ENCODE measurements around the gene ARID1B. TPM values are rescaled to one million over a fixed set of nuclear protein-coding genes. Genes with fewer than 3 reads are reported as not detected.

The ARID1B gene
- total RNA-seq, 1 donor from 2014 or later: 62.1 TPM

GRCh38 chr6:157034436-157035230 lies 257.5 kb downstream of the ARID1B start:
- Mint-ChIP-seq H3K9me3 (no peaks in the 10 kb centered on the region), H3K4me3 (no peak overlapping the region), H3K27ac (no peak overlapping the region), H3K27me3 (ENCODE audit: insufficient read depth, low read depth) (no peaks in the 10 kb centered on the region), H3K4me1 (peaks cover 12% of the 10 kb centered on the region), H3K36me3 (peaks cover under 1% of the 10 kb centered on the region)
- Histone ChIP-seq H3K27ac (no peak overlapping the region), H3K79me2 (ENCODE audit: low read depth) (peaks cover 91% of the 10 kb centered on the region), H3K9me3 (ENCODE audit: low read depth) (no peaks in the 10 kb centered on the region), H3K27me3 (no peaks in the 10 kb centered on the region), H3K4me2 (no peak overlapping the region), H3K36me3 (no peaks in the 10 kb centered on the region), H3K4me3 (no peak overlapping the region), H4K20me1 (ENCODE audit: low read depth) (peaks cover 57% of the 10 kb centered on the region), H3K4me1 (peaks cover 26% of the 10 kb centered on the region), H3K9ac (no peak overlapping the region), H2AFZ (replicated peaks) (no peak overlapping the region), H3F3A (ENCODE audit: low read depth) (peaks cover 17% of the 10 kb centered on the region)
- peak; percentile 50 for DNase-seq (ENCODE audit: low spot score)
- TF ChIP-seq, protein P1, sequence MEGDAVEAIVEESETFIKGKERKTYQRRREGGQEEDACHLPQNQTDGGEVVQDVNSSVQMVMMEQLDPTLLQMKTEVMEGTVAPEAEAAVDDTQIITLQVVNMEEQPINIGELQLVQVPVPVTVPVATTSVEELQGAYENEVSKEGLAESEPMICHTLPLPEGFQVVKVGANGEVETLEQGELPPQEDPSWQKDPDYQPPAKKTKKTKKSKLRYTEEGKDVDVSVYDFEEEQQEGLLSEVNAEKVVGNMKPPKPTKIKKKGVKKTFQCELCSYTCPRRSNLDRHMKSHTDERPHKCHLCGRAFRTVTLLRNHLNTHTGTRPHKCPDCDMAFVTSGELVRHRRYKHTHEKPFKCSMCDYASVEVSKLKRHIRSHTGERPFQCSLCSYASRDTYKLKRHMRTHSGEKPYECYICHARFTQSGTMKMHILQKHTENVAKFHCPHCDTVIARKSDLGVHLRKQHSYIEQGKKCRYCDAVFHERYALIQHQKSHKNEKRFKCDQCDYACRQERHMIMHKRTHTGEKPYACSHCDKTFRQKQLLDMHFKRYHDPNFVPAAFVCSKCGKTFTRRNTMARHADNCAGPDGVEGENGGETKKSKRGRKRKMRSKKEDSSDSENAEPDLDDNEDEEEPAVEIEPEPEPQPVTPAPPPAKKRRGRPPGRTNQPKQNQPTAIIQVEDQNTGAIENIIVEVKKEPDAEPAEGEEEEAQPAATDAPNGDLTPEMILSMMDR (IDR thresholded peaks at IDR 0.05): peak; percentile 71
- no peak for TF ChIP-seq EZH2 (IDR thresholded peaks at IDR 0.05)

DNA sequence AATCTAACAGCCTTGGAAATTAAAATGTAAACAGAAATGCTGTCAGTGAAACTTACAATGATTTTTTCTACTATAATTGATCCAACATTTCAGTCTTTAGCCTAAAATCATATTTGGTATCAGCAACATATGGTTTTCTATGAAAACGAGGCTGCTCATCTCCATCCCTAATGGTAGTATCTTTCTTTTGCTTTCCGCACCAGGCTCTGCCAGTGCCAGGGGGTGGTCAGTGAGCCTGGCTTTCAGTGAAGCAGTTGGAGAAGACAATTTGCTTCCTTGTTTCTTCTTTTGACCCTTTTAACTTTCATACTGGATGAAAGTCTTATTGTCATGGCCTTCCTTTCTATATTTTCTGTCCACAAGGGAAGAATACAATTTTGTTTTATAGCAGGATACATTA lies 258.4 kb downstream of the ARID1B start:
- peaks cover 26% of the 10 kb centered on the region for H3K4me1 ChIP-seq
- TF ChIP-seq, protein P1 (IDR thresholded peaks at IDR 0.05): no peak
- TF ChIP-seq EZH2 (IDR thresholded peaks at IDR 0.05): no peak
- no peak for TF ChIP-seq EZH2phosphoT487 (IDR thresholded peaks at IDR 0.05)
- no peaks in the 10 kb centered on the region for H3K36me3 ChIP-seq
- Mint-ChIP-seq H3K27ac (no peak overlapping the region), H3K9me3 (no peaks in the 10 kb centered on the region), H3K36me3 (peaks cover 4% of the 10 kb centered on the region), H3K4me3 (no peak overlapping the region), H3K27me3 (ENCODE audit: insufficient read depth, low read depth) (no peaks in the 10 kb centered on the region), H3K4me1 (peaks cover 12% of the 10 kb centered on the region)
- no peak overlapping the region for H2AFZ ChIP-seq (replicated peaks)
- no peak overlapping the region for H3K9ac ChIP-seq
- H3K27ac ChIP-seq: no peak overlapping the region
- no peak overlapping the region for H3K4me3 ChIP-seq
- no peaks in the 10 kb centered on the region for H3K27me3 ChIP-seq
- H3F3A ChIP-seq (ENCODE audit: low read depth): peaks cover 17% of the 10 kb centered on the region
- H3K4me2 ChIP-seq: no peak overlapping the region
- peaks cover 87% of the 10 kb centered on the region for H3K79me2 ChIP-seq (ENCODE audit: low read depth)
- peaks cover 55% of the 10 kb centered on the region for H4K20me1 ChIP-seq (ENCODE audit: low read depth)
- H3K9me3 ChIP-seq (ENCODE audit: low read depth): no peaks in the 10 kb centered on the region
- no peak for DNase-seq (ENCODE audit: low spot score)

- Histone ChIP-seq H3K27ac (no peak overlapping the region), H3K9ac (no peak overlapping the region), H3K4me1 (peaks cover 26% of the 10 kb centered on the region), H3F3A (ENCODE audit: low read depth) (peaks cover 17% of the 10 kb centered on the region), H3K9me3 (ENCODE audit: low read depth) (no peaks in the 10 kb centered on the region), H2AFZ (replicated peaks) (no peak overlapping the region), H3K4me2 (no peak overlapping the region), H3K79me2 (ENCODE audit: low read depth) (peaks cover 79% of the 10 kb centered on the region), H3K36me3 (no peaks in the 10 kb centered on the region), H4K20me1 (ENCODE audit: low read depth) (peaks cover 53% of the 10 kb centered on the region), H3K4me3 (no peak overlapping the region), H3K27me3 (no peaks in the 10 kb centered on the region)
- peaks cover 12% of the 10 kb centered on the region for H3K4me1 Mint-ChIP-seq
- TF ChIP-seq EZH2phosphoT487 (IDR thresholded peaks at IDR 0.05) (no peak), EZH2 (IDR thresholded peaks at IDR 0.05) (no peak)
- TF ChIP-seq, protein P1 (IDR thresholded peaks at IDR 0.05): no peak
- H3K9me3 Mint-ChIP-seq: no peaks in the 10 kb centered on the region
- H3K4me3 Mint-ChIP-seq: no peak overlapping the region
- H3K27me3 Mint-ChIP-seq (ENCODE audit: insufficient read depth, low read depth): no peaks in the 10 kb centered on the region
- H3K36me3 Mint-ChIP-seq: peaks cover 4% of the 10 kb centered on the region
- no peak overlapping the region for H3K27ac Mint-ChIP-seq
- DNase-seq (ENCODE audit: low spot score): no peak
These were observed 259.1 kb downstream of the ARID1B start for GRCh38 chr6:157036245-157036711.

All from neural progenitor cell (in vitro differentiated cells).